ENCODE results near the gene KRT3. TPM values are rescaled to one million over a fixed set of nuclear protein-coding genes. Genes with fewer than 3 reads are reported as not detected.

The KRT3 gene
- total RNA-seq, 1 donor from 2014 or later = not detected

- Mint-ChIP-seq H3K9me3 (ENCODE audit: unreplicated experiment) (no peaks in the 10 kb centered on the region), H3K36me3 (ENCODE audit: low read depth, unreplicated experiment) (no peaks in the 10 kb centered on the region), H3K27me3 (ENCODE audit: unreplicated experiment) (no peaks in the 10 kb centered on the region), H3K27ac (ENCODE audit: unreplicated experiment) (no peak overlapping the region), H3K4me1 (ENCODE audit: unreplicated experiment) (no peaks in the 10 kb centered on the region), H3K4me3 (ENCODE audit: unreplicated experiment) (no peak overlapping the region)
- no peak for TF ChIP-seq CTCF (IDR thresholded peaks at IDR 0.05; ENCODE audit: unreplicated experiment)
- DNase-seq (ENCODE audit: low spot score) = no peak
These were observed 3.7 kb upstream of the KRT3 start for GRCh38 chr12:52799505-52800211.

GRCh38 chr12:52798671-52799504, 3.0 kb upstream of the KRT3 start:
- Mint-ChIP-seq H3K4me3 (ENCODE audit: unreplicated experiment) (no peak overlapping the region), H3K4me1 (ENCODE audit: unreplicated experiment) (no peaks in the 10 kb centered on the region), H3K27ac (ENCODE audit: unreplicated experiment) (no peak overlapping the region), H3K27me3 (ENCODE audit: unreplicated experiment) (peaks cover 2% of the 10 kb centered on the region), H3K36me3 (ENCODE audit: low read depth, unreplicated experiment) (no peaks in the 10 kb centered on the region), H3K9me3 (ENCODE audit: unreplicated experiment) (no peaks in the 10 kb centered on the region)
- no peak for TF ChIP-seq CTCF (IDR thresholded peaks at IDR 0.05; ENCODE audit: unreplicated experiment)
- DNase-seq (ENCODE audit: low spot score) = no peak

- Mint-ChIP-seq H3K9me3 (ENCODE audit: unreplicated experiment) (no peaks in the 10 kb centered on the region), H3K4me3 (ENCODE audit: unreplicated experiment) (no peak overlapping the region), H3K27ac (ENCODE audit: unreplicated experiment) (no peak overlapping the region), H3K27me3 (ENCODE audit: unreplicated experiment) (peaks cover 2% of the 10 kb centered on the region), H3K36me3 (ENCODE audit: low read depth, unreplicated experiment) (no peaks in the 10 kb centered on the region), H3K4me1 (ENCODE audit: unreplicated experiment) (no peaks in the 10 kb centered on the region)
- no peak for DNase-seq (ENCODE audit: low spot score)
- TF ChIP-seq CTCF (IDR thresholded peaks at IDR 0.05; ENCODE audit: unreplicated experiment) = no peak
These were observed 2.2 kb upstream of the KRT3 start for GRCh38 chr12:52798003-52798670.

- H3K4me1 Mint-ChIP-seq (ENCODE audit: unreplicated experiment) = no peaks in the 10 kb centered on the region
- no peak overlapping the region for H3K27ac Mint-ChIP-seq (ENCODE audit: unreplicated experiment)
- TF ChIP-seq CTCF (IDR thresholded peaks at IDR 0.05; ENCODE audit: unreplicated experiment) = no peak
- no peaks in the 10 kb centered on the region for H3K9me3 Mint-ChIP-seq (ENCODE audit: unreplicated experiment)
- peaks cover 2% of the 10 kb centered on the region for H3K27me3 Mint-ChIP-seq (ENCODE audit: unreplicated experiment)
- no peak overlapping the region for H3K4me3 Mint-ChIP-seq (ENCODE audit: unreplicated experiment)
- no peaks in the 10 kb centered on the region for H3K36me3 Mint-ChIP-seq (ENCODE audit: low read depth, unreplicated experiment)
- DNase-seq (ENCODE audit: low spot score) = no peak
These were observed 1.6 kb upstream of the KRT3 start for GRCh38 chr12:52797529-52797894.
